GM06990 (cell line): ENCODE measurements around the gene SEL1L3.

ENCODE experiments used
- DNase-seq: peaks from one replicate; pipeline ENCODE4 v3.0.0-alpha.2; 2011; ENCODE audit not compliant: insufficient read length; ENCODE audit errors: extremely low read depth
- H3K27me3 ChIP-seq: replicated peaks from 2 replicates; pipeline ENCODE4 v1.6.0; 2011; ENCODE audit warnings: low read length; ENCODE audit not compliant: control insufficient read depth, insufficient read depth
- H3K36me3 ChIP-seq: 2 replicates; pipeline ENCODE4 v1.5.1; 2011; ENCODE audit warnings: low read length; ENCODE audit not compliant: control insufficient read depth, insufficient read depth
- H3K4me3 ChIP-seq: replicated peaks from 2 replicates; pipeline ENCODE4 v1.5.1; 2011; ENCODE audit warnings: low read depth, mild to moderate bottlenecking, control low read depth, low read length
- TF ChIP-seq, protein P1 (sequence below): IDR thresholded peaks from 2 replicates; pipeline ENCODE4 v1.5.1; 2011; ENCODE audit warnings: low read length, control low read depth, mild to moderate bottlenecking, inconsistent platforms; ENCODE audit not compliant: insufficient read depth, poor library complexity, severe bottlenecking

The SEL1L3 gene

GRCh38 chr4:25770847-25771246 lies 91.9 kb downstream of the SEL1L3 start:
- Histone ChIP-seq H3K27me3 (no peaks in the 10 kb centered on the region), H3K4me3 (no peak overlapping the region), H3K36me3 (no peaks in the 10 kb centered on the region)
- TF ChIP-seq, protein P1, sequence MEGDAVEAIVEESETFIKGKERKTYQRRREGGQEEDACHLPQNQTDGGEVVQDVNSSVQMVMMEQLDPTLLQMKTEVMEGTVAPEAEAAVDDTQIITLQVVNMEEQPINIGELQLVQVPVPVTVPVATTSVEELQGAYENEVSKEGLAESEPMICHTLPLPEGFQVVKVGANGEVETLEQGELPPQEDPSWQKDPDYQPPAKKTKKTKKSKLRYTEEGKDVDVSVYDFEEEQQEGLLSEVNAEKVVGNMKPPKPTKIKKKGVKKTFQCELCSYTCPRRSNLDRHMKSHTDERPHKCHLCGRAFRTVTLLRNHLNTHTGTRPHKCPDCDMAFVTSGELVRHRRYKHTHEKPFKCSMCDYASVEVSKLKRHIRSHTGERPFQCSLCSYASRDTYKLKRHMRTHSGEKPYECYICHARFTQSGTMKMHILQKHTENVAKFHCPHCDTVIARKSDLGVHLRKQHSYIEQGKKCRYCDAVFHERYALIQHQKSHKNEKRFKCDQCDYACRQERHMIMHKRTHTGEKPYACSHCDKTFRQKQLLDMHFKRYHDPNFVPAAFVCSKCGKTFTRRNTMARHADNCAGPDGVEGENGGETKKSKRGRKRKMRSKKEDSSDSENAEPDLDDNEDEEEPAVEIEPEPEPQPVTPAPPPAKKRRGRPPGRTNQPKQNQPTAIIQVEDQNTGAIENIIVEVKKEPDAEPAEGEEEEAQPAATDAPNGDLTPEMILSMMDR, result no peak
- DNase-seq, result no peak

GRCh38 chr4:25769251-25769650 lies 93.5 kb downstream of the SEL1L3 start:
- no peak for DNase-seq
- H3K36me3 ChIP-seq, result no peaks in the 10 kb centered on the region
- H3K27me3 ChIP-seq, result no peaks in the 10 kb centered on the region
- TF ChIP-seq, protein P1, result no peak
- no peak overlapping the region for H3K4me3 ChIP-seq

DNA sequence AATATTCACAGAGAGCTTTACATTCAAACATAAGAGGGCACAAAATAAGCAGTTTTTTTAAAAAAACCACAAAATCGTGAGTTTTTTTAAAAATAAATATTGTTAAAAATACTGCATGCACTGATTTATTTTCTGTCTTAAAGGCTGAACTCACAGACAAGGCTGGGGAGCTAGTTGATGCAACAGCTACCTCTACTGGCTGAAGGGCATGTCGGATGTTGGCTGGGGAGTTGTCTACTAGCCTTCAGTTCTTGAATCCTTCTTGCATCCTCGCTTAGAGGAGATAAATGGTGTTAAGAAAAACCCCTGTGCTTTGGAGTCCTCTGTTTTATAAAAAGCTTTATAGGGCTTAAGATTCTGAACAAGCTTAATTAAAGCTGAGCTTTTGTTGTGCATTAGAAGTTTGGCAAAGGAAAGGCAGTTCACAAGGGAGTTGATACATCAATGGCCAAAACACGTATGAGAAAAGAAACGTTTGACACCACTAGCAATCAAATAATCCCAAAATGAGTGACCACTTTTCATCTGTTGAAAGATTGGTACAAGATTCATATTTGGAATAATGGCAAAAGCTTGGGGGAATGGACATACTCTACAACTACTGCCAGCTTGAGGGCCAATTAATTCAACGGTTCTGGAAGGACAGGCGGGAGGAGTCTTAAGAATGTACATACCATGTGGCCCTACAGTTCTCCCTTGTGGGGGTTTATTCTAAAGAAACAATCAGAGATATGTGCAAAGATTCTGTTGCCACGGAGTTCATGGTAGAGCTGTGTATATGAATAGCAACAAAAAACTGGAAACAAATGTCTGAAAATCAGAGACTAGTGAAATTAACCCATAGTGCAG lies 94.7 kb downstream of the SEL1L3 start:
- TF ChIP-seq, protein P1, result peak; percentile 84
- H3K36me3 ChIP-seq, result no peaks in the 10 kb centered on the region
- no peak overlapping the region for H3K4me3 ChIP-seq
- peak; percentile 25 for DNase-seq
- H3K27me3 ChIP-seq, result no peaks in the 10 kb centered on the region

GRCh38 chr4:25760518-25761157 lies 102.2 kb downstream of the SEL1L3 start:
- Histone ChIP-seq H3K4me3 (no peak overlapping the region), H3K36me3 (no peaks in the 10 kb centered on the region; the same call in 1 of the 2 replicates), H3K27me3 (no peaks in the 10 kb centered on the region)
- DNase-seq, result no peak
- TF ChIP-seq, protein P1, result no peak

DNA sequence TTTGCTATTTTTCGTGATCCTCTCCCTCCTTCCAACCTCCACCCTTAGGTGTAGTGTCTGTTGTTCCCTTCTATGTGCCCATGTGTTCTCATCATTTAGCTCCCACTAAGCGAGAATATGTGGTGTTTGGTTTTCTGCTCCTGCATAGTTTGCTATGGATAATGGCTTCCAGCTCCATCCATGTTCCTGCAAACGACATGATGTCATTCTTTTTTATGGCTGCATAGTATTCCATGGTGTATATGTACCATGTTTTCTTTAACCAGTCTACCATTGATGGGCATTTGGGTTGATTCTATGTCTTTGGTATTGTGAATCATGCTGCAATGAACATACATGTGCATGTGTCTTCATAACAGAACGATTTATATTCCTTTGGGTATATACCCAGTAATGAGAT lies 102.7 kb downstream of the SEL1L3 start:
- no peaks in the 10 kb centered on the region; the same call in 1 of the 2 replicates for H3K36me3 ChIP-seq
- H3K4me3 ChIP-seq, result no peak overlapping the region
- no peak for DNase-seq
- TF ChIP-seq, protein P1, result no peak
- no peaks in the 10 kb centered on the region for H3K27me3 ChIP-seq
